Skin of body (tissue), 2 donors: ENCODE measurements around the gene STK11IP. TPM values are rescaled to one million over a fixed set of nuclear protein-coding genes. Genes with fewer than 3 reads are reported as not detected.
A peak's percentile ranks its signal among the peaks of the same experiment; 100 is the strongest.

Experiments
- DNase-seq: peaks from one replicate; lab custom pipeline; 2025; lab: John Stamatoyannopoulos, UW
- total RNA-seq: library from RNA; depleted of rRNA; stranded (reverse); fragments of >200 nt; gene quantifications from one replicate; pipeline ENCODE4 v1.2.3, GENCODE V29; 2014

Gene STK11IP
- total RNA-seq: 22.8 TPM

GRCh38 chr2:219597552-219598307 is at the start of gene STK11IP:
Gene STK11IP, plus strand, starts transcription at chr2:219597857. Its CDS starts 263 bp downstream, at chr2:219598120.
- peak; percentile 96 for DNase-seq

- DNase-seq: no peak
These were observed 48.7 kb upstream of the STK11IP start for GRCh38 chr2:219548990-219549389.

GRCh38 chr2:219549619-219550018 is 48.0 kb upstream of the STK11IP start:
- no peak for DNase-seq

GRCh38 chr2:219551441-219552381 is 45.9 kb upstream of the STK11IP start:
- no peak for DNase-seq

GRCh38 chr2:219552382-219553167 is 45.1 kb upstream of the STK11IP start:
- DNase-seq: peak; percentile 27

GRCh38 chr2:219553168-219553417 is 44.6 kb upstream of the STK11IP start:
- no peak for DNase-seq

- no peak for DNase-seq
These were observed 44.1 kb upstream of the STK11IP start for GRCh38 chr2:219553463-219553963.

GRCh38 chr2:219554350-219554749 is 43.3 kb upstream of the STK11IP start:
- no peak for DNase-seq

- no peak for DNase-seq
These were observed 41.7 kb upstream of the STK11IP start for GRCh38 chr2:219555956-219556355.

- DNase-seq: no peak
These were observed 41.2 kb upstream of the STK11IP start for GRCh38 chr2:219556413-219556812.

GRCh38 chr2:219557320-219557719 is 40.3 kb upstream of the STK11IP start:
- DNase-seq: no peak

GRCh38 chr2:219557791-219558785 is 39.6 kb upstream of the STK11IP start:
- no peak for DNase-seq

GRCh38 chr2:219559156-219559915 is 38.3 kb upstream of the STK11IP start:
- no peak for DNase-seq

GRCh38 chr2:219560037-219560892 is 37.4 kb upstream of the STK11IP start:
- no peak for DNase-seq

GRCh38 chr2:219560893-219561178 is 36.8 kb upstream of the STK11IP start:
- DNase-seq: no peak

GRCh38 chr2:219561179-219562048 is 36.2 kb upstream of the STK11IP start:
- DNase-seq: no peak

- DNase-seq: no peak
These were observed 35.3 kb upstream of the STK11IP start for GRCh38 chr2:219562049-219563020.
